HS-27A (cell line): Measurements from ENCODE around the gene TYR.
"Not testable (repeated sequence)": the region's sequence is repeated elsewhere in the genome, so short reads cannot be mapped to it uniquely, and the experiment has no call there.

Experiments
- DNase-seq: peaks from one replicate; pipeline ENCODE4 v3.0.0-alpha.2; 2012; ENCODE audit warnings: low read depth, missing footprints

TYR gene

GRCh38 chr11:89177691-89178231, at the start of gene TYR:
Gene TYR, plus strand, starts transcription at chr11:89177875. Its CDS starts 79 bp downstream, at chr11:89177954.
- DNase-seq: no peak

- DNase-seq: no peak
Measured at GRCh38 chr11:89136606-89137005, 41.1 kb upstream of the TYR start.

DNA sequence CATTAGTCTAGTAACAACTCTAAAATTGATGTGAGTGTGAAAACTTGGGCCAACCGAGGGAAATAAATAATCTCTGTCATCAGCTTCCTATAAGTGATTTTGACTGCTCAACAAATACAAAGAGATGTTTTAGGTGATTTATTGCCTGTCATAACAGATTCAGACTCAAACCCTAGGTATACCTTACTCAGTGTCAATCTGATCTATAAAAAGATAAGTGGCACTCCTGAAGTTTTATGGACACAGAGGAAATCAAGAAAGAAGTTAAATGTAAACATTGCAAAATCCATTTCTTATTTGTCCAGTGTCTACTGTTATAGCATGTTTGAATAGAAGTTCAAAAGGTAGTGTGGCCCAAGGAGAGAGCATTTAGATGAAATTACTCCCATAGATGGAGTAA, 30.4 kb upstream of the TYR start:
- DNase-seq: no peak

- no peak for DNase-seq
Measured at GRCh38 chr11:89159974-89160373, 17.7 kb upstream of the TYR start.

DNA sequence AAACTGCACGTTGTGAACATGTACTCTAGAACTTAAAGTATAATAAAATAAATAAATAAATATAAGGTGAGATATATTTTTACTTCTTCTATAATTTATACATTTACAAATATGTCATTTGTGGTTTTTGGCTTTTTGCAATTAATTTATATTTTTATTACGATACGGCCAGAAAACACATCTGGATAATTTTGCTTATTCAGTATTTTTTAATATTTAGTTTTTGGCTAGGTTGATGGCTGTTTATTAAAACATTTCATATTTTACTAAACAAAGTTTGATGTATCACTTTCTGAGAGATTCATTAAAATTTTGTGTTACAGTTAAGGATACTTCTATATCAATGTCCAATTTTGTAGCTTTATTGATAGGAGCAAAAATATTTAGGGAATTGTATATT, 15.7 kb upstream of the TYR start:
- no peak for DNase-seq

DNA sequence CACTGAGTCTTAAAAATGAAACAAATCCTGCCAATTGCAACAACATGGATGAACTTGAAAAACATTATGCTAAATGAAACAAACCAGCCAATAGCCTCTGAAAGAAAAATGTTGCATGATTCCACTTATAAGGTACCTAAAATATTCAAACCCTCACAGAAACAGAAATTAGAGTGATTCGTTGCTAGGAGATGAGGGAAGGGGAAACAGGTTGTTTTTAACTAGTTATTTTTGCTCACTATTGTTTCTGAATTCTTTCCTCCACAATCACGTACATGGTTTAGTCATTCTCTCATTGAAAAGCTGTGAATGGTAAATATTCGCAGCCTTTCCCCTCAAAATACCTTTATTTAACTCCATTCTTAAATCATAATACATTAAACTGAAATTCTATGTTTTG, 14.0 kb upstream of the TYR start:
- DNase-seq: no peak

DNA sequence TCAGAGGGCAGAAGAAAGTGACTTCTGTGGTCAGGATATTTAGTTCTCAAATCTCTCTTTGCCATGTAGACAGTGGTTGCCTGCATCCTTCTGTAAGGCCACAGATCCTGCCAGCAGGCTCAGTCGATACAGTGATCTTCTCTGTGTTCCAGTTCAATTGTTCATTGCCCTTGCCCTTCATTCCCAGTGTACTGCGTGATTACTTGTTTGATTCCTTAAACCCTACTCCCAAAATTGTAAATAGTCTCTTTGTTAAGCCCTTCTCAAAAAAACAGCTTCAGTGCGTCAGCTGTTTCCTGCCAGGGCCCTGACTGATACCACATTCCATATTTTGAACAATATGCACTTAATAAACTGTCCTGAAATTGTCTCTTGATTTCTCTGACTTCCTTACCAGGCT, 9.3 kb upstream of the TYR start:
- DNase-seq: no peak

- no peak for DNase-seq
Measured at GRCh38 chr11:89175796-89176195, 1.9 kb upstream of the TYR start.

GRCh38 chr11:89176938-89177337, 737 bp upstream of the TYR start:
- DNase-seq: no peak

- DNase-seq: no peak
Measured at GRCh38 chr11:89181111-89181510, 3.4 kb downstream of the TYR start.

GRCh38 chr11:89182773-89183518, 5.3 kb downstream of the TYR start:
- no peak for DNase-seq

GRCh38 chr11:89184021-89184420, 6.3 kb downstream of the TYR start:
- no peak for DNase-seq

DNA sequence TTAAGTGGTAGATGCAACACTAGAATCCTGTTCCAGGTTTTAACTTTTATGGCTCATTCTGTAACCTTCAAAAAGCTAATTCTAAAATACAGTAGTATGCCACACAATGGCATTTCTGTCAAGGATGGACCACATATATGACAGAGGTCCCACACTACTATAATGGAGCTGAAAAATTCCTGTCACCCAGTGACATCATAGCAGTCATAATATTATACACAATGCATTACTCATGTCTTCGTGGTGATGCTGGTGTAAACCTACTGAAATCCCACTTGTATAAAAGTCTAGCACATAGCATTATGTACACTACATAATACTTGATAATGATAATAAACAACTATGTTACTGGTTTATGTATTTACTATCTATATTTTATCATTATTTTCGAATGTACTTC, 12.1 kb downstream of the TYR start:
- DNase-seq: no peak

DNA sequence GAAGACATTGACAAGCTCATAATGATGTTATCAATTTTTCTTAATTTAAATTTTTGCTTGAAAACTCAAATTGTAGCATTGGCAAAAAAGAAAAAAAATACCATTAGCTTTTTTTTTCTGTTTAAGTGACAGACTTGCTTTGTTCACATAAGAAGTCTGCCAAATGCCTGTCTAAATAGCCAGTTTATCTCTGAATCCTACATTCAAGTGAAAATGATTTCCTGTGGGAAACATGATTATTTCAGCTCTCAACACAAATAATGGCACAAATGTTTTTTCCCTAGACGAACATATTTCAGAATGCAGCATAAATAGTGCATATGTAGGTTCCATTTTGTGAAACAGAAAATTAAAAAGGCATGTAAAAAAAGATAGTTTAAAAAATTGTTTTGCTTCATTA, 23.5 kb downstream of the TYR start:
- no peak for DNase-seq

GRCh38 chr11:89203814-89204213, 26.1 kb downstream of the TYR start:
- no peak for DNase-seq

DNA sequence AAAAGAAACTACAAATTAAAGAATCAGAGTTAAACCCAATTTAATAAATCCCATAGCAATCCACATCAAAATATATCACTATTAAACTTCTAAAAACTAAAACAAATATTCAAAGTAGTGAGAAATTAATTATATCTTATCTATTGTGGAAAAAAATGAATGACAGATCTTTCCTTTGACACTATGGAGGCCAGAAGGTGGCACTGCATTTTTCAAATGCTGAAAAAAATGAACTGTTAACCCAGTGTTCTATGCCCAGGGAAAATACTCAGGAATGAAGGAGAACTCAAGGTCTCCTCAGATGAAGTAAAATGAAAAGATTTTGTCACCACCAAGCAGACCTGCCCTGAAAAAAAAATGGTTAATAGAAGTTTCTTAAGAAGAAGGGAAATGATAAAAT, 27.7 kb downstream of the TYR start:
- no peak for DNase-seq

DNA sequence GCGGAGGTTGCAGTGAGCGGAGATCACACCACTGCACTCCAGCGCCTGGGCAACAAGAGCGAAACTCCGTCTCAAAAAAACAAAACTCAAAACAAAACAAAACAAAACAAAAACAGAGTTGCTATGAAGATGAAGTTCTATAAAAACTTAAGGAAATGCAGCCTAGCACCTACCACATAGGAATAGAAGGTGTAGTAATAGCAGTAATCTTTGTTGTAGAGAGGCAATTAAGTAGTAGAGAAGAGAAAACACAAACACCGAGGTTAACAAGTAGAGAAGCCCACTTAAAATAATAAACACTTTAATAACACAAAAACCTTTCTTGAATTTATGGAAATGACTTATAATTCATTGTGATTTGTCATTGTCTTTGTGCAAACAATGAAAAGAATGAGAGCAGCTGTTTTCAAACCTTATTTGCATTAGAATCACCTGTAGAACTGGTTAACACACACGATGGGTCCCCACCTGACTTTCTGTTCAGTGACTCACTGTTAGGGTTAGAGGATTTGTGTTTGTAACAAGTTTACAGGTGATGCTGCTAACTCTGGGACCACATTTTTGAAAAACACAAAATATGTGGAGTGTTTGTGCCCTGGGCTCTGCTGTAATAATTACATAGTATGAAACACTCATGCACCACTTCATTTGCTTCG, 43.1 kb downstream of the TYR start:
- no peak for DNase-seq

DNA sequence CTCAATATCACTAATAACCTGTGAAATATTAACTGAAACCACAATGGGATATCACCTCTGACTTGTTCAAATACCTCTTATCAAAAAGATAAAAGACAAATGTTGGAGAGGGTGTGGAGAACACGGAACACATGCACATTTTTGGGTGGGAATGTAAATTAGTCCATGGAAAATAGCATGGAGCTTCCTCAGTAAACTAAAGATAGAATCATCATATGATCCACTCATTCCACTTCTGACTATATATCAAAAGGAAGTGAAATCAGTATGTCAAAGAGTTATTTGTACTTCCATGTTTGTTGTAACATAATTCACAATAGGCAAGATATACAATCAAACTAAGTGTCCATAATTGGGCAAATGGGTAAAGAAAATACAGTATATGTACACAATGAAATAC, 57.4 kb downstream of the TYR start:
- DNase-seq: no peak

DNA sequence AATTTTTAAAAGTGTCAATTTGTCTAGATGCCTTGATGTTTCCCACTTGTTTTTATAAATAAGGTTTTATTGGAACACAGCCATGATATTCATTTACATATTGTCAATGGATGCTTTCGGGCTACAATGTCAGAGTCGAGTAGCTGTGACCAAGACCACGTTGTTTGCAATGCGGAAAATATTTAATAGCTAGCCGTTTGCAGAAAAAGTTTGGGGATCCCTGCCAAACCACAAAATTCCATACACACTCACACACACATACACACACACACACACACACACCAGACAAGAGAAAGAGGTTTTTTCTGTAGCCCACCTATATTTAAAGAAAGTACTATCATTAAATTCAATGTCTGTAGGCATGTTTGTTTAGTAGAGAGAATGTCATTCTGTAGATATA, 58.3 kb downstream of the TYR start:
- DNase-seq: no peak

DNA sequence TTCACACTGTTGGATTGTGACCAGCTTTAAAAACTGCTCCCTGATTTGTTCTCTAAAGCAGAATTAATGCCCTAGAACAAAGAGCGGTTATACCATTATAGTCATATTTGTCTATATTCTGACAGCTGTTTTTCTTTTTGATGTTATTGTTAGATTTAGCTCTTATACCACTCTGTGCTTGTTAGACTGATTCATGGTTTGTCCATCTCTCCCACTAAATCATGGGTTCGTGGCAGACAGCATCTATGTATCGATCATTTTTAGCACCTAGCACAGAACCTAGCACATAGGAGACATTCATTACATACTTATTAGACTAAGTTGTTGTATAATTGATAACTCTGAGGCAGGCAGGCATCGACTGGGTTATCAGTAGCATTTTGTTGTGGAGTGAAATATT, 69.3 kb downstream of the TYR start:
- DNase-seq: not testable (repeated sequence)

DNA sequence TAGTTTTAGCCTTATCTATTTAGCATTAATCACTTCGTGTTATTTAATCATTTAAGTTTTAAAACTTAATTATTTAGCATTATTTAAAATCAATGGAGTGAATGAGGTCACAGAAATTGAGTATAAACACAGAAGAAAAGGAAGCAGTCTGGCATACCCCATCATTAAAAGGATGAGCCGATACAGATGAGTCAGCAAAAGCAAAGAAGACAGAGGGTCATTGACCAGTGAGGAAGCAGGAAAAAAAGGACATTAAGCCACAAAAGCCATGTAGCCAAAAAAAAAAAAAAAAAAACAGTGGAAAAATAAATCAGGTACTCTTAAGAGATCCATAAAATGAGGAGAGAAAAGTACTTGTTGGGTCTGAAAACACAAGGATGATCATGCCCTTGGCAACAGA, 71.5 kb downstream of the TYR start:
- DNase-seq: no peak

GRCh38 chr11:89261483-89261882, 83.8 kb downstream of the TYR start:
- DNase-seq: not testable (repeated sequence)

DNA sequence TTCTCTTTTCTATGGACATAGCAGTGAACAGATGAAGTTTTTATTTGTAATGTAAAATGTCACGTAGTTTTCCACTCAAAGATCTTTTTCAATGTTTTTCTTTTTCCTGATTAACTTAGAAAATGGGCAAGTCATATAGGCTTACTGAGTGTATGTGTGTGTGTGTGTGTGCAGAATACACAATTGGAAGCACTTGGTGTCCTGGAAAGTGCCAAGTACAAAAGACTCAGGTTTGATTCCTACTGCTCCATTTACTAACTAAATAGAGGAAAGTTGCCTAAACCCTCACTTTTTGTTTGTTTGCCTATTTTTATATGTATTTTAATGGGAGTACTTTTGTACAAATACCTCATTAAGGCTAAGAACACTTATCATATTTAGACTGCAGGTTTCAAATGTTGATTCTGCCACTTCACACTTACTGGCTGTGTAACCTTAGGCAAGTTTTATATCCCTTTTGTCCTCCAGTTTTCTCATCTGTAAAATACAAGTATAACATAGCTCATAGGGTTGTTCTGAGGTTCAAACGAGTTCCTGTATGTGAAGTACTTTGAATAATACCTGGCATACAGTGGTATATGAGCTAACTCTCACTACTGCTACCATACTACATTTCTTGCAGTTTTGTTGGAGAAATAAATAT, 90.1 kb downstream of the TYR start:
- DNase-seq: no peak
